Cardiac muscle cell (in vitro differentiated cells and primary cell): ENCODE data around the gene PLVAP. TPM values are rescaled to one million over a fixed set of nuclear protein-coding genes. Genes with fewer than 3 reads are reported as not detected.

Source experiments
- DNase-seq, 2 donors: peaks; one replicate each; pipeline versions ENCODE4 v3.0.0 to v3.0.0-alpha.2; 2010 to 2017; ENCODE audit warnings: low read depth in 1 of 2, low spot score in 1 of 2
- H3K27ac ChIP-seq: fragments of 200-600 bp; sonication (generic); 2 replicates; pipeline ENCODE4 v1.5.1; 2016
- H3K27me3 ChIP-seq: fragments of 200-600 bp; sonication (generic); 2 replicates; pipeline ENCODE4 v1.6.0; 2016; ENCODE audit warnings: control low read depth
- H3K36me3 ChIP-seq: fragments of 200-600 bp; sonication (generic); 2 replicates; pipeline ENCODE4 v1.5.1; 2016; ENCODE audit warnings: control low read depth
- H3K4me1 ChIP-seq: fragments of 200-600 bp; sonication (generic); 2 replicates; pipeline ENCODE4 v1.8.1; 2017; ENCODE audit warnings: low read depth, mild to moderate bottlenecking, mixed run types
- H3K4me3 ChIP-seq: fragments of 200-600 bp; sonication (generic); 2 replicates; pipeline ENCODE4 v1.5.1; 2016; ENCODE audit warnings: mild to moderate bottlenecking
- H3K9me3 ChIP-seq: fragments of 200-600 bp; sonication (generic); 2 replicates; pipeline ENCODE4 v1.5.1; 2017; ENCODE audit warnings: low read depth, mild to moderate bottlenecking, control low read depth
- polyA plus RNA-seq: library from polyadenylated mRNA; unstranded; fragments of >200 nt; fragmentation: Nextera tagmentation; extraction: Ambion mirVana; gene quantifications from 2 replicates; pipeline ENCODE4 v1.2.1, GENCODE V29; 2016
- total RNA-seq: library from RNA; depleted of rRNA; stranded (reverse); fragments of >200 nt; gene quantifications from 2 replicates; pipeline ENCODE4 v1.2.3, GENCODE V29; 2016
- TF ChIP-seq, protein P1 (sequence below): IDR thresholded peaks from 2 replicates; pipeline ENCODE4 v1.5.1; 2012; ENCODE audit warnings: low read depth, mild to moderate bottlenecking, low read length

PLVAP gene
- total and polyA plus RNA-seq, 2 experiments from 2014 or later: 4.2 to 4.3 TPM

DNA sequence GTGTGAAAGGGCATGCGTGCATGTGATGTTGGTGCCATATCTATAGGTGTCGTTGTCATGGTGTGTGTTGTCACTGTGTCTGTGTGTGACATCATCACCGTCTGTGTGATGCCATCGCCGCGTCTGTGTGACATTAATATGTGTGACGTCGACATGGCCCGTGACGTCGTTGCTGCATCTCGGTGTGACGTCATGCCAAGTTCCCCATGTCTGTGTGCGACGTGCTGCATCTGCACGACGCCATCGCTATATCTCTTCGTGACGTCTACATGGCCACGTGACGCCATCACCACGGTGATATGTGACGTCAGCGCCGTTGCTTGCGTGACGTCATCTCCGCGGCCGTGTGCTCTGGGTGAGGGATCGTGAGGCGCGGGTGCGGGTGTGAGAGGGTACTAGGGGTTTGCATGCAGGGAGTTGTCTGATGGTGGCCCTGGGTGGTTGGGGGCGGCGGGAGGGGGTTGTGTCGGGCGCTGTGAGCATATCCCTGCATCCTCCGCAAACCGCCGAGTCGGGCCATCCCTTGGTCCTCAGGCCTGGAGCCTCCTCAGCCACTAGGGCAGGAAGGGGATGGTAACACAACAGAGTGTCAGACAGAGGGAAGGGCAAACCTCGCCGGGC lies 25.2 kb downstream of the PLVAP start:
- Histone ChIP-seq H3K27ac (no peak overlapping the region), H3K4me3 (no peak overlapping the region), H3K9me3 (no peaks in the 10 kb centered on the region), H3K36me3 (no peaks in the 10 kb centered on the region), H3K4me1 (no peaks in the 10 kb centered on the region), H3K27me3 (no peaks in the 10 kb centered on the region)
- TF ChIP-seq, protein P1, sequence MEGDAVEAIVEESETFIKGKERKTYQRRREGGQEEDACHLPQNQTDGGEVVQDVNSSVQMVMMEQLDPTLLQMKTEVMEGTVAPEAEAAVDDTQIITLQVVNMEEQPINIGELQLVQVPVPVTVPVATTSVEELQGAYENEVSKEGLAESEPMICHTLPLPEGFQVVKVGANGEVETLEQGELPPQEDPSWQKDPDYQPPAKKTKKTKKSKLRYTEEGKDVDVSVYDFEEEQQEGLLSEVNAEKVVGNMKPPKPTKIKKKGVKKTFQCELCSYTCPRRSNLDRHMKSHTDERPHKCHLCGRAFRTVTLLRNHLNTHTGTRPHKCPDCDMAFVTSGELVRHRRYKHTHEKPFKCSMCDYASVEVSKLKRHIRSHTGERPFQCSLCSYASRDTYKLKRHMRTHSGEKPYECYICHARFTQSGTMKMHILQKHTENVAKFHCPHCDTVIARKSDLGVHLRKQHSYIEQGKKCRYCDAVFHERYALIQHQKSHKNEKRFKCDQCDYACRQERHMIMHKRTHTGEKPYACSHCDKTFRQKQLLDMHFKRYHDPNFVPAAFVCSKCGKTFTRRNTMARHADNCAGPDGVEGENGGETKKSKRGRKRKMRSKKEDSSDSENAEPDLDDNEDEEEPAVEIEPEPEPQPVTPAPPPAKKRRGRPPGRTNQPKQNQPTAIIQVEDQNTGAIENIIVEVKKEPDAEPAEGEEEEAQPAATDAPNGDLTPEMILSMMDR: no peak
- no peak for DNase-seq

DNA sequence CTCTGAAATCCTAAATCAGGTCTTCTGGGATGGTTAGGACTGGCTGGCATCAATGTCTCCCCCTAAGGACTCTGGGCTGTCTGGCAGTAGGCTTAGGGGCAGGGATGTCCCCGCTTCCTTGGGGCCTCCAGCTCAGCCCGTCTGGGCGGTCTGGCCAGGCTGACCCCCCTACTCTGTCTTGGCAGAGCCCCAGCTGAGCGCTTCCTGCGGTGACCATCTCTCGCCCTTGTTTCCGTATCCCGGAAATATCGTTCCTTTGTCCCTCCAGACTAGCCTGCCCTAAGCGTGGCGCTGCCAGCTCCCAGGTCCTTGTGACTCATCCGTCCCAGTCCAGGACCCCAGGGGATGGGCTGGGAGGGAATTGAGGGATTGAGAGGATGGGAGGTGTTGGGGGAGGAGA lies 28.4 kb downstream of the PLVAP start:
- TF ChIP-seq, protein P1: no peak
- Histone ChIP-seq H3K4me1 (no peaks in the 10 kb centered on the region), H3K27ac (no peak overlapping the region), H3K4me3 (no peak overlapping the region), H3K9me3 (no peaks in the 10 kb centered on the region), H3K36me3 (no peaks in the 10 kb centered on the region), H3K27me3 (no peaks in the 10 kb centered on the region)
- DNase-seq: peak in 1 of 2 donors; percentile 80

DNA sequence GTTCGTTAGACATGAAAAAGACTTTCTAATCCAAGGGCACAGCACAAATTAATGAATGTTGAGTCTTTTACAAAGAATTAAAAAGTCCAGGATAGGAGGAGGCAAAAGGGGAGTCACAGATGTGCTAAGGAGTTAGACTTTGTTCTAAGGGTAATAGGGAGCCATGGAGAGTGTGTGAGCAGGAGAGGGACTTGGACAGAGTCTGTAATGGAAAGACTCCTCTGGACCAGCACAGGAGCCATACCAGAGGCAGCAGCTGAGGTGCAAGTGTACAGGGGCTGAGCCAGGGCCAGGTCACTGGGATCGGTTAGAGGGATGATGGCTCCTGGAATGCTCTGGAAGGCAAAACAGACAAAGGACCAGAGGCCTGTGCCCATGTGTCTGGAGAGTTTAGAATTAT lies 29.3 kb downstream of the PLVAP start:
- H3K27me3 ChIP-seq: no peaks in the 10 kb centered on the region
- H3K27ac ChIP-seq: no peak overlapping the region
- H3K4me1 ChIP-seq: no peaks in the 10 kb centered on the region
- DNase-seq: no peak
- H3K4me3 ChIP-seq: no peak overlapping the region
- TF ChIP-seq, protein P1: no peak
- H3K36me3 ChIP-seq: no peaks in the 10 kb centered on the region
- no peaks in the 10 kb centered on the region for H3K9me3 ChIP-seq

DNA sequence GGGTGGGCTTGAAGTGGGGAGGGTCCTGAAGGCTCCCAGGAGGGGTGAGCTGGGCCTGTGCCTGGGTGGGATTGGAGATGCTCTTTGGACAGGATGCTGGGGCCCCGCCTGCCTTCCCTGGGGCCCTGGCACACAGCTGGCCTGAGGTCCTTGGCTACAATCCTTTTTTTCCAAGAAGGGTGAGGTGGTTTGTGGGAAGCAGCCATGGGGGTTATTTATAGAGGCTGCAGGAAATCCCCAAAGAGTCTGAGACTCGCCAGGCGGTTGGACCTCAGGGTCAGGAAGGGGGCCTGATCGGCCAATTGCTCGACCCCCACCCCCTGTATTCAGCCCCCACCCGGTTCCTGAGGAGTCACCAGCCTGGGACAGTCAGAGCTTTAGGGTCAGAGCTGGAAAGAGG lies 29.8 kb downstream of the PLVAP start:
- no peaks in the 10 kb centered on the region for H3K36me3 ChIP-seq
- TF ChIP-seq, protein P1: no peak
- H3K9me3 ChIP-seq: no peaks in the 10 kb centered on the region
- H3K4me1 ChIP-seq: no peaks in the 10 kb centered on the region
- no peaks in the 10 kb centered on the region for H3K27me3 ChIP-seq
- H3K4me3 ChIP-seq: no peak overlapping the region
- H3K27ac ChIP-seq: no peak overlapping the region
- peak in 1 of 2 donors; percentile 43 for DNase-seq

DNA sequence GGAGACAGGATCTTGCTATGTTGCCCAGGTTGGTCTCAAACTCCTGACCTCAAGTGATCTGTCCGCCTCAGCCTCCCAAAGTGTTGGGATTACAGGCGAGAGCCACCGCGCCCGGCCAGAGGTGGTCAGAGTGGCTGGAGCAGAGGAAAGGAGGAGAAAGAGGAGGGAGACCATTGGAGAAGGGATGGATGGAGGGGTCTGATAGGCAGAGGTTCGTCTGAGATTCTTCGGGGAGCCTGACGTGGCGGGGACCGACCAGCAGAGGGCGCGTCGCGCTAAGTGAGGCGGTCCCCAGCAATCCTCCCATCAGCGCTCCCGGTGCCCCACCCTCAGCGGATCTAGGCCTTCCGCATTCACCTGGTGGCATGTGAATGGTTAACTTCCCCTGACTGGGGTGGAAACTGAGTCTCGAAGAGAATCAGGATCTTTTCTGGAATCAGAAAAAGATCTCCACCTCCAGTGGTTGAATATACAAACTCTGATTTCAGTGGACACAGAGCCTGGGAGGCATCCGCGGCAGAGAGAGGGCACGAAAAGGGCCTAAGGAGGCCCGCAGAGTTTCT lies 31.0 kb downstream of the PLVAP start:
- Histone ChIP-seq H3K4me1 (no peaks in the 10 kb centered on the region), H3K4me3 (no peak overlapping the region), H3K27ac (no peak overlapping the region), H3K36me3 (no peaks in the 10 kb centered on the region), H3K9me3 (no peaks in the 10 kb centered on the region), H3K27me3 (no peaks in the 10 kb centered on the region)
- DNase-seq: peak; percentile 68 to 77
- TF ChIP-seq, protein P1: peak; percentile 87
